Measurements from ENCODE around the gene UGT2B10. TPM values are rescaled to one million over a fixed set of nuclear protein-coding genes. Genes with fewer than 3 reads are reported as not detected.

The UGT2B10 gene
- total and polyA plus RNA-seq, 9 of the 15 experiments (the other 6 are each of a cell fraction or from before 2014, with no cell fraction given): 0.18 TPM; not detected in 8

GRCh38 chr4:68864438-68865187 is 48.8 kb downstream of the UGT2B10 start (continued):
- TF ChIP-seq TBL1XR1 (IDR thresholded peaks at IDR 0.05; ENCODE audit: low read length in 2 of 2) (peak in 1 of 2 experiments; percentile 73; a peak in 2 of 4 replicates), CTBP1 (IDR thresholded peaks at IDR 0.05; ENCODE audit: borderline replicate concordance) (0 out of 2 replicates have a peak, but pooled peaks have one; percentile 19), TRIM24 (IDR thresholded peaks at IDR 0.05) (peak; percentile 71 to 84), RB1 (IDR thresholded peaks at IDR 0.05; ENCODE audit: low read depth) (no peak), ZFP36 (IDR thresholded peaks at IDR 0.05; ENCODE audit: low read depth, low read length, partially characterized antibody) (peak; percentile 7), TEAD1 (CRISPR knock-in tag; IDR thresholded peaks at IDR 0.05) (peak; percentile 68 to 95; a peak in 3 of 4 replicates), WHSC1 (IDR thresholded peaks at IDR 0.05; ENCODE audit: low read length) (no peak), ZFPM2 (CRISPR knock-in tag; IDR thresholded peaks at IDR 0.05) (no peak), BRD9 (IDR thresholded peaks at IDR 0.05; ENCODE audit: low read depth, partially characterized antibody) (no peak), CGGBP1 (CRISPR knock-in tag; IDR thresholded peaks at IDR 0.05) (no peak), ATF1 (CRISPR knock-in tag; IDR thresholded peaks at IDR 0.05) (no peak), ATF1 (tag; IDR thresholded peaks at IDR 0.05) (0 out of 2 replicates have a peak, but pooled peaks have one; percentile 33), ZNF561 (CRISPR knock-in tag; conservative IDR thresholded peaks at IDR 0.05) (no peak), ZNF134 (CRISPR knock-in tag; conservative IDR thresholded peaks at IDR 0.05) (no peak), SREBF1 (IDR thresholded peaks at IDR 0.05; ENCODE audit: borderline replicate concordance, low read depth, low read length) (no peak), GATA2 (CRISPR knock-in tag; IDR thresholded peaks at IDR 0.05) (peak; percentile 91), ZNF644 (tag; IDR thresholded peaks at IDR 0.05; ENCODE audit: low read depth) (peak; percentile 87), NR0B1 (IDR thresholded peaks at IDR 0.05; ENCODE audit: partially characterized antibody) (no peak), RBBP5 (IDR thresholded peaks at IDR 0.05; ENCODE audit: borderline replicate concordance, insufficient read depth, low read length, poor library complexity, severe bottlenecking) (no peak)
- TF ChIP-seq, protein P1, sequence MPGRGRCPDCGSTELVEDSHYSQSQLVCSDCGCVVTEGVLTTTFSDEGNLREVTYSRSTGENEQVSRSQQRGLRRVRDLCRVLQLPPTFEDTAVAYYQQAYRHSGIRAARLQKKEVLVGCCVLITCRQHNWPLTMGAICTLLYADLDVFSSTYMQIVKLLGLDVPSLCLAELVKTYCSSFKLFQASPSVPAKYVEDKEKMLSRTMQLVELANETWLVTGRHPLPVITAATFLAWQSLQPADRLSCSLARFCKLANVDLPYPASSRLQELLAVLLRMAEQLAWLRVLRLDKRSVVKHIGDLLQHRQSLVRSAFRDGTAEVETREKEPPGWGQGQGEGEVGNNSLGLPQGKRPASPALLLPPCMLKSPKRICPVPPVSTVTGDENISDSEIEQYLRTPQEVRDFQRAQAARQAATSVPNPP (IDR thresholded peaks at IDR 0.05; ENCODE audit: borderline replicate concordance, insufficient read depth, insufficient read length): no peak
- TF ChIP-seq, protein P2, sequence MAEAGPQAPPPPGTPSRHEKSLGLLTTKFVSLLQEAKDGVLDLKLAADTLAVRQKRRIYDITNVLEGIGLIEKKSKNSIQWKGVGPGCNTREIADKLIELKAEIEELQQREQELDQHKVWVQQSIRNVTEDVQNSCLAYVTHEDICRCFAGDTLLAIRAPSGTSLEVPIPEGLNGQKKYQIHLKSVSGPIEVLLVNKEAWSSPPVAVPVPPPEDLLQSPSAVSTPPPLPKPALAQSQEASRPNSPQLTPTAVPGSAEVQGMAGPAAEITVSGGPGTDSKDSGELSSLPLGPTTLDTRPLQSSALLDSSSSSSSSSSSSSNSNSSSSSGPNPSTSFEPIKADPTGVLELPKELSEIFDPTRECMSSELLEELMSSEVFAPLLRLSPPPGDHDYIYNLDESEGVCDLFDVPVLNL (CRISPR knock-in tag; IDR thresholded peaks at IDR 0.05; ENCODE audit: low read depth): no peak
